ENCODE results near the gene BCL2L13. TPM values are rescaled to one million over a fixed set of nuclear protein-coding genes. Genes with fewer than 3 reads are reported as not detected.

The BCL2L13 gene, protein sequence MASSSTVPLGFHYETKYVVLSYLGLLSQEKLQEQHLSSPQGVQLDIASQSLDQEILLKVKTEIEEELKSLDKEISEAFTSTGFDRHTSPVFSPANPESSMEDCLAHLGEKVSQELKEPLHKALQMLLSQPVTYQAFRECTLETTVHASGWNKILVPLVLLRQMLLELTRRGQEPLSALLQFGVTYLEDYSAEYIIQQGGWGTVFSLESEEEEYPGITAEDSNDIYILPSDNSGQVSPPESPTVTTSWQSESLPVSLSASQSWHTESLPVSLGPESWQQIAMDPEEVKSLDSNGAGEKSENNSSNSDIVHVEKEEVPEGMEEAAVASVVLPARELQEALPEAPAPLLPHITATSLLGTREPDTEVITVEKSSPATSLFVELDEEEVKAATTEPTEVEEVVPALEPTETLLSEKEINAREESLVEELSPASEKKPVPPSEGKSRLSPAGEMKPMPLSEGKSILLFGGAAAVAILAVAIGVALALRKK
- 53.5 and 64.3 TPM in 2 replicates for total RNA-seq

DNA sequence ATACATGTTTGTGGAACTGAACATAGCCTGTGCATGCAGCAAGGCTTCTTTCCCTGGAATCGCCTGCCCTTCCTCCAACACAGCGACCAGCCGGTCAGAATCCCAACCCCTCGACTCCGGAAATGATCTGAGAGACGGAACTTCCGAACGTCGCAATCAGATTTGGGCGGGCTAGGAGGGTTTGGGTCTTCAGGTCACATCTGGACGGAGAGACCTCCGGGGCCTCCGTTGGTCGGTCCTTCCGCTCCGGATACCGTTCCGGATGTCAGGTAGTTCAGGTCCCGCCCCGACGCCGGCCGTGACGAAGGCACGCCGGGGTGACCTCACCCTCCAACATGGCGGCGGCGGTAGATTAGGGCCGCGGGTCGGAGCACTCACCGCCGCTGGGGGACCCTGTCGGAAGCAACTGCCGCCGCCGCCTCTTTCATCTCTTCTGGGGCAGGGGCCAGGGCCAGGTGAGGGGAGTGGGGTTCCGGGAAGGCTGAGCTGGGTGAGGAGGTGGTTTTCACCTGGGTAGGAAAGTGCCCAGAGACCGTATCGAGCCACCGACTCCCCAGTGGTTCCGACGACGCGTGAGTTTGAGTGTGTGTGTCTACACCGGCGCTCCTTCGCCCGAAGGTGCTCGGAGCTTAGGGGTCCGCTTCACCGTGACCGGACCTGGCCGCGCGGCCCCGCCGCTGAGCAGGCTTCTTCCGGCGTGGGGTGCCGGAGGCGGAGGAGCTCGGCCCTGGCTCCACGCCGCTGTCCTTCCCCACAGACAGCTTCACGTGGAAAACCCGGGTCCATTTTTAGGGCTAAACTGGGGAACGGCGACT, at the start of gene BCL2L13:
Gene BCL2L13, plus strand, starts transcription at position 326 of the 815 bp plus-strand sequence. CDS start 16,955 bp downstream, outside the sequence.
- H3K4me3 ChIP-seq (ENCODE audit: low read depth, low read length), result peak within 1 kb of the TSS; percentile 86
- TF ChIP-seq, protein P1, sequence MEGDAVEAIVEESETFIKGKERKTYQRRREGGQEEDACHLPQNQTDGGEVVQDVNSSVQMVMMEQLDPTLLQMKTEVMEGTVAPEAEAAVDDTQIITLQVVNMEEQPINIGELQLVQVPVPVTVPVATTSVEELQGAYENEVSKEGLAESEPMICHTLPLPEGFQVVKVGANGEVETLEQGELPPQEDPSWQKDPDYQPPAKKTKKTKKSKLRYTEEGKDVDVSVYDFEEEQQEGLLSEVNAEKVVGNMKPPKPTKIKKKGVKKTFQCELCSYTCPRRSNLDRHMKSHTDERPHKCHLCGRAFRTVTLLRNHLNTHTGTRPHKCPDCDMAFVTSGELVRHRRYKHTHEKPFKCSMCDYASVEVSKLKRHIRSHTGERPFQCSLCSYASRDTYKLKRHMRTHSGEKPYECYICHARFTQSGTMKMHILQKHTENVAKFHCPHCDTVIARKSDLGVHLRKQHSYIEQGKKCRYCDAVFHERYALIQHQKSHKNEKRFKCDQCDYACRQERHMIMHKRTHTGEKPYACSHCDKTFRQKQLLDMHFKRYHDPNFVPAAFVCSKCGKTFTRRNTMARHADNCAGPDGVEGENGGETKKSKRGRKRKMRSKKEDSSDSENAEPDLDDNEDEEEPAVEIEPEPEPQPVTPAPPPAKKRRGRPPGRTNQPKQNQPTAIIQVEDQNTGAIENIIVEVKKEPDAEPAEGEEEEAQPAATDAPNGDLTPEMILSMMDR (IDR thresholded peaks at IDR 0.05; ENCODE audit: insufficient read depth, low read depth, low read length), result no peak
- DNase-seq (ENCODE audit: low read depth), result peak; percentile 96

DNA sequence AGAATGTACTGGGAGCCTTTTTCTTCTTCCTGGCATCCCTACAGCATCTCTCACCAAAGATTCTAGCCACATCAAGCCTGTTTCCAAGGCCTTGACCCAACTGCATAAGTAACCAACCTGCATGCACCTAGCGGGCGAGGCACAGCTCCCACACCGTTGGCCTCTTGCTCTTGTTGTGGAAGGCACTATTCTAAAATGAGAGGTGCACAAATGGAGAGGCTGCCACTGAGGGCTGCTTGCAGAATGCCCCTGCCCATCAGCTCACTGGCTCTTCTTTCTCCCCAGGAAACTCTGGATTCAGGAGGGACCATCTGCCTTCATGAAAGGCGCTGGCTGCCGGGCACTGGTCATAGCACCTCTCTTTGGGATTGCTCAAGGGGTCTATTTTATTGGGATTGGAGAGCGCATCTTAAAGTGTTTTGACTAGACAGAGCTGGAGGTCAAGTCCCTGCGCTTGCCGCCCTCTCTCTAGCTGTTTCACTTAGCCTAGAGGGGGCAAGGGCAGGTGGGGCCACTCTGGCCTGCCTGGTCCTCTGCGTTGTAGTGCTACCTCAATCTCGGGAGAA, 48.7 kb upstream of the BCL2L13 start:
- TF ChIP-seq, protein P1 (IDR thresholded peaks at IDR 0.05; ENCODE audit: insufficient read depth, low read depth, low read length), result no peak
- no peak overlapping the region for H3K4me3 ChIP-seq (ENCODE audit: low read depth, low read length)
- no peak for DNase-seq (ENCODE audit: low read depth)

DNA sequence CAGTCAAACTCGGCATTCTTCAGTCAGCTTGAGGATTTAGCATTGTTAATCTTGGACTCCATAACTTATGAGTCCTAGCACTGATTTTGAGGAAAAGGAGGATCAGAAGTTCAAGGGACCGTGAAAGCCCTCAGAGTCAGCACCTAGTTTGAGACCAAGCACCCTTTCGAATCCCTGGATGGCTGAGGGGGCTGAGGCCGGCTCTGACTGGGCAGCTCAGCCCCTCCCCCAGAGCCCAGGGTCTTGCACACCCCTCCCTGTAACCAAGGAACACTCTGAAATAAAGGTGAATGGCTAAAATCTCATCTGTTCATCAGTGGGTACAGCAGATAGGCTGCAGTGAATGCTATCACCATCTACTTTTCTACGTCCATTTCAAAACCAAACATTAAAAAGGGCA, 48.0 kb upstream of the BCL2L13 start:
- no peak overlapping the region for H3K4me3 ChIP-seq (ENCODE audit: low read depth, low read length)
- no peak for DNase-seq (ENCODE audit: low read depth)
- TF ChIP-seq, protein P1 (IDR thresholded peaks at IDR 0.05; ENCODE audit: insufficient read depth, low read depth, low read length), result no peak

DNA sequence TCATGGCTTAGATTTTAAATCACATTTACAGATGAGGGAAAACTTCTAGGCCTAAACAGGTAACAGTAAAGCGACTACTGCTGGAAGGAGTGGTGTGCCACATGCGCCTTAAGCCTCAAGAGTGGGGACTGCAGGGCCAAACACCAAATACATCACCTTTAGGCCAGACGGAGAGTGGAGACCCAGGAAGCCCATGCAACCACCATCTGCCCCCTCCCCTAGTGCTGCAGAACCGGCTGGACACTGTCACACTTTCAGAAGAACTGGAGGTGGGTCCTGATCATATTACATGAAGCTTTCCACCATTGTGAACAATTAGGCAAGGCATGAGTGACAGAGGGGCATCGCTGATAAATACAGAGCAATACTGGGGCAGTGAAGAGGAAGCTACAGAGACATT, 46.4 kb upstream of the BCL2L13 start:
- TF ChIP-seq, protein P1 (IDR thresholded peaks at IDR 0.05; ENCODE audit: insufficient read depth, low read depth, low read length), result no peak
- DNase-seq (ENCODE audit: low read depth), result no peak
- no peak overlapping the region for H3K4me3 ChIP-seq (ENCODE audit: low read depth, low read length)

DNA sequence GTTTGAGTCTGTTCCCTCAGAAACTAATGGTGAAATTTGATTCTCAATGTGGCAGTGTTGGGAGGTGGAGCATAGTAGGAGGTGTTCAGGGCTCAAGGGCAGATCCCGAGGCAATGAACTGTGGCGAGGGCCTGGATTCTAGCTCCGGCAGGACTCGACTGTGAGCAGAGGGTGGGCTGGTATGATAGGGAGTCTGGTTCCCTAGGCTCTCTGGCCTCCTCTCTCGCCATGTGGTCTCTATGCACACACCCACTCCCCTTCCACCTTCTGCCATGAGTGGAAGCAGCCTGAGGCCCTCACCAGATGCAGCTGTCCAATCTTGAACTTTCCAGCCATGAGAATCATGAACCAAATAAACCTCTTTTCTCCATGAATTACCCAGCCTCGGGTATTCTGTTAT, 42.3 kb upstream of the BCL2L13 start:
- H3K4me3 ChIP-seq (ENCODE audit: low read depth, low read length), result no peak overlapping the region
- TF ChIP-seq, protein P1 (IDR thresholded peaks at IDR 0.05; ENCODE audit: insufficient read depth, low read depth, low read length), result no peak
- DNase-seq (ENCODE audit: low read depth), result no peak

DNA sequence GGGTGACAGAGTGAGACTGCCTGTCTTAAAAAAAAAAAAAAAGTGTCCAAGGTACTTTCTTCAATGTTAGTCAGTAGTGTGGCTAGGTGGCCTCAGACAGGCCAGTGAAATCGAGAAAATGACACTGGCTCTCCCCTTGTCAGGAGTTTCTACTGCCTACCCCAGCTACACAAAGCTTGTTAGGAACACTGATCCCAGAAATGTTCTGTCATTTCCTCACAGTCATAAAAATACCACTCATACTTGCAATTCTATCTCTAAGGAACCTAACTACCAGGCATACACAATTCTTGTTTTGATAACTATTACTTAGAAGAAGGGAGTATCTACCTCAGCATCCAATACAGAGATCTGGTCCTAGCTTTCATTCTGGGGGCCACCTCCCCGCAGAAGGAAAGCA, 41.3 kb upstream of the BCL2L13 start:
- TF ChIP-seq, protein P1 (IDR thresholded peaks at IDR 0.05; ENCODE audit: insufficient read depth, low read depth, low read length), result no peak
- peak; percentile 52 for DNase-seq (ENCODE audit: low read depth)
- no peak overlapping the region for H3K4me3 ChIP-seq (ENCODE audit: low read depth, low read length)
